GM21381 (cell line): ENCODE results near the gene PELI3.
"Not testable (repeated sequence)": the region's sequence is repeated elsewhere in the genome, so short reads cannot be mapped to it uniquely, and the experiment has no call there.

Experiments
- ATAC-seq: cut with Tn5 transposase; IDR thresholded peaks from one replicate; pipeline ENCODE4 v1.9.1; 2021; ENCODE audit warnings: mild to moderate bottlenecking, moderate library complexity; ENCODE audit not compliant: unreplicated experiment

The PELI3 gene, protein sequence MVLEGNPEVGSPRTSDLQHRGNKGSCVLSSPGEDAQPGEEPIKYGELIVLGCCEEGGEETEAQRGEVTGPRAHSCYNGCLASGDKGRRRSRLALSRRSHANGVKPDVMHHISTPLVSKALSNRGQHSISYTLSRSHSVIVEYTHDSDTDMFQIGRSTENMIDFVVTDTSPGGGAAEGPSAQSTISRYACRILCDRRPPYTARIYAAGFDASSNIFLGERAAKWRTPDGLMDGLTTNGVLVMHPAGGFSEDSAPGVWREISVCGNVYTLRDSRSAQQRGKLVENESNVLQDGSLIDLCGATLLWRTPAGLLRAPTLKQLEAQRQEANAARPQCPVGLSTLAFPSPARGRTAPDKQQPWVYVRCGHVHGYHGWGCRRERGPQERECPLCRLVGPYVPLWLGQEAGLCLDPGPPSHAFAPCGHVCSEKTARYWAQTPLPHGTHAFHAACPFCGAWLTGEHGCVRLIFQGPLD

GRCh38 chr11:66466225-66467033 is at the start of gene PELI3:
Gene PELI3 (plus strand): TSS chr11:66466905. CDS start chr11:66468129, 1,224 bp downstream.
- peak; percentile 76 for ATAC-seq

GRCh38 chr11:66417000-66417399 is 49.7 kb upstream of the PELI3 start:
- no peak for ATAC-seq

GRCh38 chr11:66418168-66418985 is 48.3 kb upstream of the PELI3 start:
- no peak for ATAC-seq

GRCh38 chr11:66418986-66419308 is 47.8 kb upstream of the PELI3 start:
- no peak for ATAC-seq

GRCh38 chr11:66419825-66420224 is 46.9 kb upstream of the PELI3 start:
- no peak for ATAC-seq

GRCh38 chr11:66420671-66421476 is 45.8 kb upstream of the PELI3 start, which contains the start of gene NPAS4:
Gene NPAS4 (plus strand): TSS chr11:66421035. CDS start chr11:66421180, 145 bp downstream.
- ATAC-seq: no peak

- peak; percentile 76 for ATAC-seq
Observed at GRCh38 chr11:66421492-66422205, 45.1 kb upstream of the PELI3 start.

- ATAC-seq: no peak
Observed at GRCh38 chr11:66426314-66426713, 40.4 kb upstream of the PELI3 start.

- ATAC-seq: no peak
Observed at GRCh38 chr11:66428933-66429332, 37.8 kb upstream of the PELI3 start.

DNA sequence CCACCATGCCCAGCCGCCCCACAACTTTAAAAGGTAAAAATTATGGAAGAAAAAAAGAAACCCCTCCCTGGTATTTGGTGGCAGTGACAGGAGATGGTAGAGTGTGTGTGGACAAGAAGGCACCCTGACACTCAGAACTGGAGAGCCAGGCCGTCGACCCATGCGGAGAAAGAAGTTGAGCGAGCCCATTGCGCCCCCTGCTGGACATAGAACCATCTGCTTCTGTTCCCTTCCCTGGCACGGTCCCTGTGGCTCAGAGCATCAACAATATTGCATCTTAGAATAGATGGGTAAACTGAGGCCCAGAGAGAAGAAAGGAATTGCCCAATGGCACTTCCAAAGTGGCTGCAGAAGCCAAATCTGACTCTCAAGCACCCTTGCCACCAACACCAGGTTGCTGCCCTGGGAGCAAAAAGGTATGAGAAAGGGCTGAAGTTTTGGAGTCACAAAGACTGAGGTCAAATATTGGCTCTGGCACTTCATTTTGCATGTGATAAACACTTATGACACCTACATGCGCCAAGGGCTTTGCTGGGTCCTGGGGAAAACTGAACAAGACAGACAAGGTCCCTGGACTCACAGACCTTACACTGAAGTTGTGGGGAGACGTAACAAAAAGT is 36.6 kb upstream of the PELI3 start:
- ATAC-seq: no peak

GRCh38 chr11:66431287-66431686 is 35.4 kb upstream of the PELI3 start:
- ATAC-seq: not testable (repeated sequence)

- not testable (repeated sequence) for ATAC-seq
Observed at GRCh38 chr11:66431871-66432329, 34.8 kb upstream of the PELI3 start.

DNA sequence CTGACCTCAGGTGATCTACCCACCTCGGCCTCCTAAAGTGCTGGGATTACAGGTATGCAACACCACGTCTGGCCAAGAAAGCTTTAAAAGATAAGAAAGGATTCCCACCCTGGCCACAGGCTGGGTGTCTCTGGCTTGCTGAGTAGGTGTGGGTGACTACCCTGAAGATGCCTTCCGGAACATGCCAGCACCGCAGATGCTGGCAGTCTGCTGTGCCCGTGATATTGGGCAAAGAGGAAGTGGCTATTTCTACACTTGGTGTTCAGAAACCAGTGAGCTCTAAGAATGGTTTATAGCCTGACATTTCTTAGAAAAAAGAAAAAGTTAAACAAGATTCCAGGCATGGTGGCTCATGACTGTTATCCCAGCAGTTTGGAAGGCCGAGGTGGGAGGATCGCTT is 34.1 kb upstream of the PELI3 start:
- no peak for ATAC-seq

- ATAC-seq: no peak
Observed at GRCh38 chr11:66437979-66438503, 28.7 kb upstream of the PELI3 start.

DNA sequence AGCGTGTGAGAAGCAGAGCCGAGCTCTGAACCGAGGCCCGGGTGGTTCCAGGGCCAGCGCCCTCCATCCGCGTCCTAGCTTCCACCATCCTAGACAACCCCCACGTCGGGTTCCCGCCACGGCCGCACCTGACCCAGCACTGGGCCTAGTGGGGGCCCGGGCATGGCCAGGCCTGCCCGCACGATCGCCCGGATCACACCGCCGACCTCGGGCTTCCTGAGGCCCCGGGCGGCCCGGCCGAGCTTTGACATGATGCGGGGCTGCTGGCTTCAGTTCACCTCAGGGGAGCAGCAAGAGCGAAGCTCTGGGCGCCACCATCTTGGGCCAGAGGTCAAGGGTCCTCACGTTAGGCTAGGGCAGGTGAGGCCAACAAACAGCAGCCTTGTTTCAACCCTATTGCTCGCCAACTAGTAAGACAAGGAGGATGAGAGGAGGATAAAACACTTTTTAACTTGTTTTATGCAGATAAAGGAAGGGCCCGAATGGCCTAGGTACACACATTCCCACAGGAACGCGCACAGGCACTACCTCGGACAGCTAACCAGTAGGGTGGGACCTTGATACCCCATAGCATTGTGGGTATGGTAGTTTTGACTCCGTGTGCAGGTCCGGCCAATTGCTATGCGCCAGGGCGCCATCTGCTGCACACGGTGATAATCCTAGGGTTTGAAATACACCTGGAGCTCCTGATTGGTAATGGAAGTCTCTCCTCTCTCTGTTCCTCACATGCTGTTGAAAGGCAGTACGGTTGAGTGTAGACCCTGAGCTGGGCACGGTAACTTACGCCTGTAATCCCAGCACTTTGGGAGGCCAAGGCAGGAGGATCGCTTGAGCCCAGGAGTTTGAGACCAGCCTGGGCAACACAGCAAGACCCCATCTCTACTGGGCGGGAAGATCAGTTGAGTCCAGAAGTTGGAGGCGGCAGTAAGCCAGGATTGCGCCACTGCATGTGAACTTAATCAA is 27.9 kb upstream of the PELI3 start, which contains the start of gene MRPL11:
Gene MRPL11 (minus strand): TSS at position 345 of the 963 bp plus-strand sequence. CDS start 94 bp downstream, at position 251.
- peak; percentile 94 for ATAC-seq

GRCh38 chr11:66440101-66440939 is 26.4 kb upstream of the PELI3 start:
- ATAC-seq: not testable (repeated sequence)

GRCh38 chr11:66440940-66441282 is 25.8 kb upstream of the PELI3 start:
- ATAC-seq: not testable (repeated sequence)
